Measurements from ENCODE around the gene PHGDH. TPM values are rescaled to one million over a fixed set of nuclear protein-coding genes. Genes with fewer than 3 reads are reported as not detected.

The PHGDH gene
- total and polyA plus RNA-seq, 9 of the 15 experiments (the other 6 are each of a cell fraction or from before 2014, with no cell fraction given), result 6.7 to 84.2 (median 36.2) TPM

- TF ChIP-seq DDX20 (tag; IDR thresholded peaks at IDR 0.05; ENCODE audit: low read depth), result no peak
- TF ChIP-seq CTBP1 (IDR thresholded peaks at IDR 0.05; ENCODE audit: borderline replicate concordance), result peak; percentile 62
- TF ChIP-seq TARDBP (IDR thresholded peaks at IDR 0.05), result peak; percentile 32; the same call in 1 of the 2 replicates
- TF ChIP-seq BHLHE40 (IDR thresholded peaks at IDR 0.05; ENCODE audit: low read length), result no peak
- TF ChIP-seq UBTF (IDR thresholded peaks at IDR 0.05; ENCODE audit: borderline replicate concordance in 1 of 2, low read depth in 2 of 2, low read length in 2 of 2), result 0 out of 4 replicates have a peak, but pooled peaks of 1 of the 2 experiments have one; percentile 5
- TF ChIP-seq CTCF (IDR thresholded peaks at IDR 0.05 in 2 of 3, conservative IDR thresholded peaks at IDR 0.05 in 1 of 3; ENCODE audit: insufficient read depth in 2 of 3, low read depth in 1 of 3, low read length in 3 of 3), result no peak
- no peak for TF ChIP-seq POLR2AphosphoS5 (IDR thresholded peaks at IDR 0.05; ENCODE audit: control insufficient read depth, insufficient read depth, low read depth, low read length)
- no peak for TF ChIP-seq XRCC5 (IDR thresholded peaks at IDR 0.05; ENCODE audit: low read depth, low read length)
- no peak for TF ChIP-seq E2F8 (IDR thresholded peaks at IDR 0.05; ENCODE audit: low read depth, partially characterized antibody)
- no peak for TF ChIP-seq SRSF1 (IDR thresholded peaks at IDR 0.05; ENCODE audit: low read depth, low read length)
- no peak for TF ChIP-seq ZBTB26 (CRISPR knock-in tag; IDR thresholded peaks at IDR 0.05)
- no peak for TF ChIP-seq PCBP1 (IDR thresholded peaks at IDR 0.05; ENCODE audit: low read depth, low read length, poor library complexity, severe bottlenecking)
- no peak; the same call in 1 of the 2 replicates for TF ChIP-seq SMARCA4 (IDR thresholded peaks at IDR 0.05)
- no peak for TF ChIP-seq ARHGAP35 (IDR thresholded peaks at IDR 0.05; ENCODE audit: partially characterized antibody)
- TF ChIP-seq TBP (optimal IDR thresholded peaks at IDR 0.05; ENCODE audit: low read depth, low read length), result peak; percentile 58
- 0 out of 2 replicates have a peak, but pooled peaks have one; percentile 33 for TF ChIP-seq LARP7 (IDR thresholded peaks at IDR 0.05)
- no peak for TF ChIP-seq RBM17 (IDR thresholded peaks at IDR 0.05; ENCODE audit: borderline replicate concordance, low read depth, low read length)
- 0 out of 2 replicates have a peak, but pooled peaks have one; percentile 20 for TF ChIP-seq MYC (IDR thresholded peaks at IDR 0.05; ENCODE audit: low read depth, low read length)
- no peak for TF ChIP-seq MYC (CRISPR knock-in tag; IDR thresholded peaks at IDR 0.05; ENCODE audit: borderline replicate concordance, low read depth)
- no peak for TF ChIP-seq RAD21 (CRISPR knock-in tag; conservative IDR thresholded peaks at IDR 0.05 in 1 of 2, IDR thresholded peaks at IDR 0.05 in 1 of 2)
These were observed at the start of gene PHGDH (continued) for GRCh38 chr1:119711804-119712341.

All from K562 (cell line).